Breast epithelium (tissue), 4 donors: Measurements from ENCODE around the gene MAJIN. TPM values are rescaled to one million over a fixed set of nuclear protein-coding genes. Genes with fewer than 3 reads are reported as not detected.

Source experiments
- DNase-seq, 2 donors: peaks; one replicate each; pipeline ENCODE4 v3.0.0-alpha.2; 2019; ENCODE audit warnings: low spot score in 2 of 2
- H3K27ac ChIP-seq, 2 donors: fragments of 200-600 bp; sonication (generic) in 1 of 2; one replicate each; pipeline ENCODE4 v1.5.1; 2016 to 2019; ENCODE audit warnings: mild to moderate bottlenecking in 1 of 2
- H3K27me3 ChIP-seq, 2 donors: fragments of 200-600 bp; sonication (generic) in 1 of 2; one replicate each; pipeline versions ENCODE4 v1.5.1 to v1.6.0; 2017 to 2019; ENCODE audit warnings: control low read depth in 1 of 2, mild to moderate bottlenecking in 1 of 2
- H3K36me3 ChIP-seq: fragments of 200-600 bp; one replicate; pipeline ENCODE4 v1.5.1; 2019
- H3K4me1 ChIP-seq, 2 donors: fragments of 200-600 bp; sonication (generic); one replicate each; pipeline ENCODE4 v1.5.1; 2016 to 2019; ENCODE audit warnings: control low read depth in 1 of 2
- H3K4me3 ChIP-seq, 3 donors: fragments of 200-600 bp; sonication (generic); 1 replicate in 2 of 3; 2 replicates in 1 of 3; pipeline ENCODE4 v1.5.1; 2016 to 2019; ENCODE audit warnings: mild to moderate bottlenecking in 3 of 3, moderate library complexity in 2 of 3
- H3K9me3 ChIP-seq, 2 donors: fragments of 200-600 bp; sonication (generic) in 1 of 2; one replicate each; pipeline ENCODE4 v1.5.1; 2016 to 2019; ENCODE audit warnings: control low read depth in 1 of 2
- POLR2A ChIP-seq: fragments of 450-650 bp; IDR thresholded peaks from one replicate; pipeline ENCODE4 v1.6.1; 2016; ENCODE audit warnings: antibody characterized with exemption, mild to moderate bottlenecking, moderate library complexity
- POLR2AphosphoS5 ChIP-seq, 3 donors: sonication (generic); formaldehyde crosslinking; IDR thresholded peaks; one replicate each; pipeline ENCODE4 v1.6.1; 2017; ENCODE audit warnings: antibody characterized with exemption in 3 of 3
- intact Hi-C: fragments of 100-400 bp; cut with DNase I; formaldehyde crosslinking; loops from one replicate; pipeline ENCODE4 v1.15.1; 2023; ENCODE audit warnings: low total_unique reads
- total RNA-seq, 3 donors: library from RNA; depleted of rRNA; stranded (reverse); fragments of >200 nt; gene quantifications; one replicate each; pipeline ENCODE4 v1.1.0, GENCODE V29; 2016
- TF ChIP-seq, protein P1 (sequence below), 3 donors: fragments of 450-650 bp; IDR thresholded peaks; one replicate each; pipeline ENCODE4 v1.5.1; 2016 to 2017; ENCODE audit warnings: antibody characterized with exemption in 3 of 3, mild to moderate bottlenecking in 3 of 3, moderate library complexity in 3 of 3

MAJIN gene
- total RNA-seq, 3 donors from 2014 or later, result not detected

DNA sequence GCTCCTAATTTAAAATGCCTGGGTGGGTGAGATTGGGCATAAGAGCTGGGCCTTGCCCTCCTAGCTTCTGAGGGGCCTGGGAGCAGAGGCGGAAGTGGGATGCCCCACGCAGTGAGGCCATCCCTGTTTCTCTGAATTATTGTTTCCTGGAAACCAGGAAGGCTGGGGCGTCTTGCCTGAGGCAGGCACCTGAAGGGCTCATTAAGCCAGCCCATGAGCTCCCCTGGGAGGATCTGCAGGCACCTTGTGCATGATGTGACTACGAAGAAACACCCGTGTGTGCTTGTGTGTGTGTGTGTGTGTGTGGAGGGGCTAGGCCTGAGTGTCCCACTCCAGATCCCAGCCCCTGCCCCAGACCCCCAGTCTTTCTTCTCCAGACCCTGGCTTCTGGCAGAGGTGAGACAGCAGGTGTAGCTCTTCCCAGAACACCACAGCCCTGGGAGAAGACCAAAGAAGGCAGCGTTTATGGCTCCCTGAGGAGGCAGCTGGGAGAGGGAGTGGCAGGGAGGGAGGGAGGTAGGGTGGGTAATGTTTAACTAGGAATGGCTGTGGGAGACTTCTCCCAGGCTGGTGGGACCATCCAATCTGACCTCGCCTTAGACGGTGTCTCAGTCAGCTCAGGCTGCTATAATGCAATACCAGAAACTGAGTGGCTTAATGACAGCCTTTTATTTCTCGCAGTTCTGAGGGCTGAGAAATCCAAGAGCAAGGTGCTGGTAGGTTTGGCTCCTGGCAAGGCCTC lies 27.0 kb upstream of the MAJIN start:
- Histone ChIP-seq H3K27ac (no peak overlapping the region), H3K4me3 (no peak overlapping the region), H3K27me3 (no peaks in the 10 kb centered on the region), H3K4me1 (no peaks in the 10 kb centered on the region), H3K9me3 (no peaks in the 10 kb centered on the region), H3K36me3 (no peaks in the 10 kb centered on the region)
- intact Hi-C loops, result loop anchor here (10.0 kb wide), 1 partner anchor 54 kb away; no protein-coding TSS in a partner anchor
- TF ChIP-seq, protein P1, sequence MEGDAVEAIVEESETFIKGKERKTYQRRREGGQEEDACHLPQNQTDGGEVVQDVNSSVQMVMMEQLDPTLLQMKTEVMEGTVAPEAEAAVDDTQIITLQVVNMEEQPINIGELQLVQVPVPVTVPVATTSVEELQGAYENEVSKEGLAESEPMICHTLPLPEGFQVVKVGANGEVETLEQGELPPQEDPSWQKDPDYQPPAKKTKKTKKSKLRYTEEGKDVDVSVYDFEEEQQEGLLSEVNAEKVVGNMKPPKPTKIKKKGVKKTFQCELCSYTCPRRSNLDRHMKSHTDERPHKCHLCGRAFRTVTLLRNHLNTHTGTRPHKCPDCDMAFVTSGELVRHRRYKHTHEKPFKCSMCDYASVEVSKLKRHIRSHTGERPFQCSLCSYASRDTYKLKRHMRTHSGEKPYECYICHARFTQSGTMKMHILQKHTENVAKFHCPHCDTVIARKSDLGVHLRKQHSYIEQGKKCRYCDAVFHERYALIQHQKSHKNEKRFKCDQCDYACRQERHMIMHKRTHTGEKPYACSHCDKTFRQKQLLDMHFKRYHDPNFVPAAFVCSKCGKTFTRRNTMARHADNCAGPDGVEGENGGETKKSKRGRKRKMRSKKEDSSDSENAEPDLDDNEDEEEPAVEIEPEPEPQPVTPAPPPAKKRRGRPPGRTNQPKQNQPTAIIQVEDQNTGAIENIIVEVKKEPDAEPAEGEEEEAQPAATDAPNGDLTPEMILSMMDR (IDR thresholded peaks at IDR 0.05), result no peak
- TF ChIP-seq POLR2A (no peak), POLR2AphosphoS5 (IDR thresholded peaks at IDR 0.05) (no peak)
- no peak for DNase-seq

DNA sequence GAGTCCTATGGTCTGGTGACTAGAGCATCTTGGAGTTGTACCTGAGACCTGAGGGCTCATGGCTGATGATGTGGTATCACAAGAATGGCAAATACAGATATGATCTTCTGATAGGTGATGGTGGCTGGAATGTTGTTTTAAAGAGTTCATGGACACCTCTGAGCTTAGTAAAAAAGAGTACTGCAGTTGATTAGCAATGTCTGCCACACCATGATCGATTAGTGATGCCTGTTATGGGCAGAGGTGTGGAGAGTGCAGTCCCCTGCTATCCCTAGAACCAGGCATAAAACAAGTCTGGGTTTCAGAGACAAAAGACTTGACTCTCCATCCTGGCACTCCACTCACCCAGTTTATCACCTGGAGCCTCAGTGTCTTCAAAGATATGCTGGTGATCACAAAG lies 26.2 kb upstream of the MAJIN start:
- H3K9me3 ChIP-seq, result no peaks in the 10 kb centered on the region
- no peak for DNase-seq
- intact Hi-C loops, result loop anchor here (10.0 kb wide), 1 partner anchor 53 kb away; no protein-coding TSS in a partner anchor

DNA sequence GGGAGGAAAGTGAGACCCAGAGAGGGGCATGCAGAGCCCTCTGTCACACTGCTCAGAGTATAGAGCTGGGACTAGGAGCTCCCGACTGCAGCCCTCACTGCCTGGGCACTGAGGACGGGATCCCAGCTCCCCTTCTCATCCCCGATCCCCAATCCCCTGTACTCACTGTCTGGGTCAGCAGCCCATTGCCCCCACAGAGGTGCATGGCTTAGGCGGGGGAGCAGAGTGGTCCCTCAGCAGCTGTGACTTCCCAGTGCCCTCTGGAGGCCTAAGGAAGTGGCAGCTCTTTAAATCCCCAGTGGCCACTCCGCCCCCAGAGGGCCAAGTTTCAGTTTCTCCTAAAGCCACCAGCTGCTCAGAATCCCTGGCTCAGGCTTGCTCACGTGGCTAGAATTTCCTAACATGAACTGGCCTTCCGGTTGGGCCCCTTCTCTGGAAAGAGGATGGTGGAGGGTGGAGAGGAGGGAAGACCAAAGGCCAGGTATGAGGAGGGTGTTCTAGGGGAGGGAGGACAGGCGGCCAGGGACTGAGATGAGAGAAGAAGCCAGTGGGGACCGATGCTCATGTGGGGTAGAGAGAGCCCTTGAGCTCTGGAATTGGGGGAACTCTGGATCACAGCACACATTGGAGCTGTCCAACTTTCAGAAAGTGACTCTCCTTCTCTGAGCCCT lies 24.9 kb upstream of the MAJIN start, which contains the start of gene BATF2:
TSS of gene BATF2 (minus strand) at position 262 of the 671 bp plus-strand sequence. CDS start at position 205, 57 bp downstream.
- H3K27me3 ChIP-seq, result no peaks in the 10 kb centered on the region
- peak within 1 kb of the TSS; percentile 64 to 73 for H3K27ac ChIP-seq
- intact Hi-C loops, result loop anchor here (10.0 kb wide), 1 partner anchor 52 kb away; no protein-coding TSS in a partner anchor
- H3K36me3 ChIP-seq, result no peaks in the 10 kb centered on the region
- DNase-seq, result peak; percentile 57
- TF ChIP-seq POLR2AphosphoS5 (IDR thresholded peaks at IDR 0.05), result no peak
- TF ChIP-seq, protein P1 (IDR thresholded peaks at IDR 0.05), result peak; percentile 11 to 52 (median 26)
- no peaks in the 10 kb centered on the region for H3K4me1 ChIP-seq
- peak within 1 kb of the TSS; percentile 17 to 65 (median 47) for H3K4me3 ChIP-seq
- H3K9me3 ChIP-seq, result no peaks in the 10 kb centered on the region

More for the DNA sequence above, 26.2 kb upstream of the MAJIN start:
- Histone ChIP-seq H3K4me1 (no peaks in the 10 kb centered on the region), H3K27me3 (no peaks in the 10 kb centered on the region), H3K36me3 (no peaks in the 10 kb centered on the region), H3K27ac (no peak overlapping the region), H3K4me3 (no peak overlapping the region)
- TF ChIP-seq, protein P1 (IDR thresholded peaks at IDR 0.05), result no peak
- TF ChIP-seq POLR2A, result no peak
- no peak for TF ChIP-seq POLR2AphosphoS5 (IDR thresholded peaks at IDR 0.05)

DNA sequence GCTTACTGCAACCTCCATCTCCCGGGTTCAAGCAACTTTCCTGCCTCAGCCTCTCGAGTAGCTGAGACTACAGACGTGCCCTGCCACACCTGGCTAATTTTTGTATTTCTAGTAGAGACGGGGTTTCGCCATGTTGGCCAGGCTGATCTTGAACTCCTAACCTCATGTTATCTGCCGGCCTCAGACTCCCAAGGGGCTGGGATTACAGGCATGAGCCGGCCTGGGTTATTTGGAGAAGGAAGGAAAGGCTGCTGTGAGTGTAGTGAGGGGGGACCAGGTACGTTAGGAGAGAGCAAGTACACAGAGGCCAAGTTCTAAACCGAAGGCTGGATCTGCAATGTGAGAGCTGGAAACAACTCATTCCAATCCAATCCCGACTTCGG lies 24.4 kb upstream of the MAJIN start:
- peak overlapping the region; percentile 17 to 65 (median 47) for H3K4me3 ChIP-seq
- no peak for DNase-seq
- TF ChIP-seq POLR2AphosphoS5 (IDR thresholded peaks at IDR 0.05), result no peak
- intact Hi-C loops, result loop anchor here (10.0 kb wide), 1 partner anchor 52 kb away; no protein-coding TSS in a partner anchor
- no peaks in the 10 kb centered on the region for H3K9me3 ChIP-seq
- no peaks in the 10 kb centered on the region for H3K36me3 ChIP-seq
- peak overlapping the region; percentile 64 to 73 for H3K27ac ChIP-seq
- no peaks in the 10 kb centered on the region for H3K27me3 ChIP-seq
- no peaks in the 10 kb centered on the region for H3K4me1 ChIP-seq

DNA sequence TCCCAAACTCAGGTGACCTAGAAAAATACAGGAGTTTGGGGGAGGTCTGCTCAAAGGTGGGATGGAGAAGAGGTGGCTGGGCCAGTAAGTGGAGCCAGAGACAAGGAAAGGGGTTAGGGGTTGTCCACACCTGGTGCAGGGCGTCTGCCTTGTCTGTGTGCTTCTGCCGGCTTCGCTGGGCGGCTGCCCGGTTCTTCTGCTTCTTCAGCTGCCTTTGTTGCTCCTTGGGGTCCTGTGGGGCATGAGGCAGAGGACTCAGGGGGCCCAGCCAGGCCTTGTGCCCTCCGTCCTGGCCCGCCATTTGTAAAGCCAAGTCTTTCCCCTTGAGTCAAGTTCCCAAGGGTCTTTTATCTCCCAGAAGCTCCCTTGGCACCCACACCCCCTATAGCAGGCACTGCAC lies 22.4 kb upstream of the MAJIN start:
- H3K4me3 ChIP-seq, result no peak overlapping the region
- H3K36me3 ChIP-seq, result no peaks in the 10 kb centered on the region
- TF ChIP-seq, protein P1 (IDR thresholded peaks at IDR 0.05), result no peak
- TF ChIP-seq POLR2AphosphoS5 (IDR thresholded peaks at IDR 0.05) (no peak), POLR2A (no peak)
- H3K27me3 ChIP-seq, result no peaks in the 10 kb centered on the region
- DNase-seq, result no peak
- intact Hi-C loops, result loop anchor here (10.0 kb wide), 1 partner anchor 50 kb away; no protein-coding TSS in a partner anchor
- no peak overlapping the region for H3K27ac ChIP-seq
- no peaks in the 10 kb centered on the region for H3K4me1 ChIP-seq
- H3K9me3 ChIP-seq, result no peaks in the 10 kb centered on the region
